Renal cortical epithelial cell (primary cell): ENCODE data around the gene NOL3. TPM values are rescaled to one million over a fixed set of nuclear protein-coding genes. Genes with fewer than 3 reads are reported as not detected.
A peak's percentile ranks its signal among the peaks of the same experiment; 100 is the strongest.

Experiments
- DNase-seq: peaks from one replicate; pipeline ENCODE4 v3.0.0-alpha.2; 2011; ENCODE audit warnings: low read depth
- total RNA-seq: library from RNA; depleted of rRNA; stranded (reverse); fragments of >200 nt; gene quantifications from 2 replicates; pipeline ENCODE4 v1.2.3, GENCODE V29; 2014

NOL3 gene
- total RNA-seq, 1 donor from 2014 or later: 26.2 TPM

DNA sequence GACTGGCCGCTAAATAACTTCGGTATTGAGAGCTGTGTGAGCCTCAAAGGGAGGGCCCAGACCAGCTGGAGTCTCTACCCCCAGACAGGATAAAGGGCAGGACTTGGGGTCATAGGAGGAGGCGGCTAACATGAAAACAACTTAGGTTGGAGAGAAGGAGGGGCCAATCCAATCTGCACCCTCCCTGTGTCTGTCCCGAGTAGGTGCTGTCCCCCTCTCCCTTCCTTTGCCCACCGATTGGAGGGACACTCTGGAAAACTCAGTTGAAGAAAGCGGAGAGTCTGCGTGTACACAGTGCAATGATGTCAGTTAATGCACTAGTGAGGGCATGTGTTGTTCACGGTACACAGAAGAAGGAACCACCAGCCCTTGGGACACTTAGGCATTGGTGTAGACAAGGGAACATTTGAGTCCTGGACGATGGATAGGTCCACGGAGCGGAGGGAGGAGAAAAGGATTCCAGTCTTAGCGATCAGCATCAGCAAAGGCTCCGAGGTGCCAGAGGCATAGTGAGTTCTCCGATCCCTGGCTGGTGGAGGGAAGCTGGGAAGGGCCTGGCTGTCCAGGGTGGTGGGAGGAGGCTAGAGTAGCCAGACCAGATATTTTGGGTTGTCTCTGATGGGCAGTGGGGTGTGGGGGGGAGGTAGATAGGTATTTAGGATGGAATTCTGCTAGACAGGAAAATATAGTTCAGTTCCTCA lies 761 bp downstream of the NOL3 start:
- DNase-seq: peak; percentile 27

DNA sequence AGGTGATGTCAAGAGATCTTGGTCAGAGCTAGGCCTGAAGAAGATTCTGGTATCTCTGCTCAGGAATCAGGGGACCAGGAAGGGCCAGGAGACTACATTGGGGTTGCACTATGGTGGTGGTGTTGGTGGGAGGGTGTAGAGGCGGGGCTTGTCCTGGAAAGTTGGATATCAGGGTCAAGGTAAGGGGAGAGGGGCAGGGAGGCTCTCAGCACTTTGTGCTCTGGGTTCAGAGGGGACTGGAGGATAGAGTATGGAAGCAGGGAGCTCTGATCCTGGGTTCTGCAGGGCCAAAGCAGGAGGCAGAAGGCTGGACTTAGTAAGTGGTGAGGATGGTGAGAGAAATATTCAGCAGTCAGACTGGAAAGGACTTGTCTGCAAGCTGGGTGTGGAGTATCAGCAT lies 3.0 kb downstream of the NOL3 start:
- DNase-seq: peak; percentile 22

DNA sequence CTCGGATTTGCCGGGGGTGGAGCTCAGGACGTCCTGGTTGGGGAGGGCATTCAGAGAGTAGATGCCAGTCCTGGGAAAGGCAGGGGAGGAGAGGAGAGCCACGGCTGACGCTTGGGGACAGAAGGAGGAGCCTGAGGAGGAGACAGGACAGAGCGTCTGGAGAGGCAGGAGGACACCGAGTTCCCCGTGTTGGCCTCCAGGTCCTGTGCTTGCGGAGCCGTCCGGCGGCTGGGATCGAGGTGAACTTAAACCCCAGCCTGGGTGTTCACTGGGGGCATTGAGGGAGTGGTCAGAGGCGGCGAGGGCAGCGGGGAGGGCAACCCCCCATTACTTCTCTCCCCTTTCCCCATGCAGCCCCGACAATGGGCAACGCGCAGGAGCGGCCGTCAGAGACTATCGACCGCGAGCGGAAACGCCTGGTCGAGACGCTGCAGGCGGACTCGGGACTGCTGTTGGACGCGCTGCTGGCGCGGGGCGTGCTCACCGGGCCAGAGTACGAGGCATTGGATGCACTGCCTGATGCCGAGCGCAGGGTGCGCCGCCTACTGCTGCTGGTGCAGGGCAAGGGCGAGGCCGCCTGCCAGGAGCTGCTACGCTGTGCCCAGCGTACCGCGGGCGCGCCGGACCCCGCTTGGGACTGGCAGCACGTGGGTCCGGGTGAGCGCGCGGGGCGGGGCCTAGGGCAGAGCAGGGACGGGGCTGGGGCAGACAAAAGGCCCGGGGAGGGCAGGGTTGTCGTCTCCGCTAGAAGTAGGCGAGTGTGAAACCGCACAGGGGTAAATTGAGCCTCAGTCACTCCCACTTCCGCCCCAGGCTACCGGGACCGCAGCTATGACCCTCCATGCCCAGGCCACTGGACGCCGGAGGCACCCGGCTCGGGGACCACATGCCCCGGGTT lies 3.7 kb downstream of the NOL3 start:
- peak; percentile 76 for DNase-seq

DNA sequence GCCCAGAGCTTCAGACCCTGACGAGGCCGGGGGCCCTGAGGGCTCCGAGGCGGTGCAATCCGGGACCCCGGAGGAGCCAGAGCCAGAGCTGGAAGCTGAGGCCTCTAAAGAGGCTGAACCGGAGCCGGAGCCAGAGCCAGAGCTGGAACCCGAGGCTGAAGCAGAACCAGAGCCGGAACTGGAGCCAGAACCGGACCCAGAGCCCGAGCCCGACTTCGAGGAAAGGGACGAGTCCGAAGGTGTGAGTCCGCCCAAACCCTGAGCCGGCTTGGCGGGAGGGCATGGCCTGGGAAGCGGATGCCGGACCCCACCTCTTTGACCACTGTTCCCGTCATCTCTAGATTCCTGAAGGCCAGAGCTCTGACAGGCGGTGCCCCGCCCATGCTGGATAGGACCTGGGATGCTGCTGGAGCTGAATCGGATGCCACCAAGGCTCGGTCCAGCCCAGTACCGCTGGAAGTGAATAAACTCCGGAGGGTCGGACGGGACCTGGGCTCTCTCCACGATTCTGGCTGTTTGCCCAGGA lies 4.4 kb downstream of the NOL3 start:
- no peak for DNase-seq

DNA sequence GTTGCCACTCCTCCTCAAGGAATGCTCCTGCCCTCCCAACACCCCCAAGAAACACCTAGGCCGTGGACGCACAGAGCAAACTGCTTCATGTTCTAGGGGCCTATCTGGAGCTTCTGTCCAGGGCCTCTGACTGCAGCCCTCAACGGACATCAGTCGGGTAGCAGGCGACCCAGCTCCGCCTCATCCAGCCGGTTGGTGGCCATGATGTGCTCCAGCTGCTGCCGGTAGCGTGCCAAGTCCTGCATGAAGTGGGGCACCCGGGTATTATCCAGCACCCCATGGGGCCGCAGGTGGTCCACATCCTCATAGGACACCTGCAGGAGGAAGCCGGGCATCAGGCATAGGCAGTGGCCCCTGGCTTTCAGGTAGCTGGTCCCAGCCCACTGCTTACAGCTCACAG lies 6.3 kb downstream of the NOL3 start:
- no peak for DNase-seq

DNA sequence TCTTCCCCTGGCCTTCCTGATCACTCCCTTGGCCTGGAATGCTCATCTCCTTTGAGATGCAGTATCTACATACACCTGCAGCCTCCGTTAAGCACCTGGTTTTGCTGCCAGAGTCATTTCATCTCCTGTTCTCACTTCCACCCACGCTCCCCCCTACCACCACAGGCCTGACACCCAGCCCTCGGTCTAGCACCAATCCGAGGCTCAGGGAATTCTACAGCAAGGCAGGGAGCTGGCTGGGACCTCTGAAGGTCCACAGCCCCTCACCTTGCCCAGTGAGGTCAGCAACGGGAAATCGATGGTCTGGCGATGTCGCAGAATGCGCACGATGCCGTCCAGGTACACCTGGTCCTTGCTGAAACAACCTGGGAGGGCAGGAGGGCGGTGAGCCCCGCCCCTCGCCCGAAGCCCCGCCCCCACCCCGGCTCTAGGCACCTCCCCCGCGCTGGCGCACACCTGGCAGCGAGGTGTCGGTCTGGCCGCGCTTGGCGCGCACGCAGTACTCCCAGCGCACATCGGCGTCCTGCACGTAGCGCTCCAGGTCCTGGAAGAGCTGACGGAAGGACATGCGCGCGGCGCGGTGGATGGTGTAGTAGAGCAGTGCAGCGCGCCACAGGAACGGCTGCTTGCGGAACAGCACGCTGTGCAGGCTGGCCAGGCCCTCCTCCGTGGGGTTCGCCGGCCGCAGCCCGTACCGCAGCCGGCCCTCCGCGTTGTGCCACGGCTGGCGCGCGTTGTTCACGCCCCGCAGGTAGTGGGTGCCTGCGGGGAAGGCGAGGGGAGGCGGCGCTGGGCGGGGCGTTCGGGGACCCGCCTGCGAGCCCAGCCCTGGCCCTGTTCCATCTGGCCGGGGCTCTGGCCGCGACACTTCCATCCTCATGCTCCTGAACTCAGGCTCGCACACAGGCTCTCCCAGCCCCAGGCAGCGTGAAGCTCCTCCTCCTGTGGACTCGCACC lies 7.7 kb downstream of the NOL3 start:
- DNase-seq: peak; percentile 23

DNA sequence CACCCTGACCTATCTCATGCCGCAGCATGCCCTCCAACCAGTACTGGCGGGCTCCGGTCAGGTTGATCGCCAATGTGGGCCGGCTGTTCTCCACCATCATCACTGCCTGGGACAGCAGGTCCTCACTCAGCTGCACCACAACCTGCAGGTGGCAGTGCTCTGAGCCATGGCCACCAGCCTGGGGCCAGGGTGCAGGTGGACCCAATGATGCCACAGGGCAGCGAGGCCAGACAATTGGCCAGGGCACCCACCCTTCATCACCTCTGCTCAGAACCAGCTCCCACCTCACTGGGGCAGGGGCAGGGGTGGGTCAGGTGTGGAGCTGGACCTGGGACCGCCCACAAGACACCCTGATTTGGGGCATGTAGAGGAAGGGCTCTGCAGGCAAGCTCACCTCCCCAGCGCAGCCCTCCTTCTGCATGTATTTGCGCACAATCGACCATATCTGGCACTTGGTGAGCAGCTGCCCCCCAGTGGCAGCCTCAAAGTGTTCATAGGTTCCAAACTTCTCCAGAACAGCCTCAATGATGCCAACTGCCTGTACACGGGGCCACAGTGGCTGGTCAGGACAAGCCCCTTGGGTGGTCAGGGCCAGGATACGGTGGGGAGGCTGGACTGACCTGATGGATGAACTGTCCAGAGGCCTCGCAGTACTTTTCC lies 9.2 kb downstream of the NOL3 start:
- DNase-seq: no peak

- DNase-seq: no peak
Observed at GRCh38 chr16:67180166-67180565, 9.8 kb downstream of the NOL3 start.

DNA sequence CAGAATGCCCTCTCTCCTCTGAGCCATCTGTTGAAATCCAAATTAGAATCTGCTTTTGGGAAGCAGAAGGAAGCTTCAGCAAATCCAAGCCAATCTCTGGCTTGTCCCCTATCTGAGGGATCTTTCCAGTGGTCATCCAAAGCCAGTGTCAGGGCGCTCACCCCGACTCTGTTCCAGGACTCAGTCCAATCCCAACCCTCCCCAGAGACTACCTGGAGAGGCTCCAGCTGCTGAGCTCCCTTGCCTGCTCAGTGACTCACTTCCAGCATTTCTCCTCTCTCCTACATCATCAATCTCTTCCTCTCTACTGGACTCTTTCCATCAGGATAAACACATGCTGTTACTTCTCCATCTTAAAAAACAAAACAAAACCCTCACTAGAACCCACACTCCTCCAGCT lies 11.0 kb downstream of the NOL3 start:
- peak; percentile 33 for DNase-seq

DNA sequence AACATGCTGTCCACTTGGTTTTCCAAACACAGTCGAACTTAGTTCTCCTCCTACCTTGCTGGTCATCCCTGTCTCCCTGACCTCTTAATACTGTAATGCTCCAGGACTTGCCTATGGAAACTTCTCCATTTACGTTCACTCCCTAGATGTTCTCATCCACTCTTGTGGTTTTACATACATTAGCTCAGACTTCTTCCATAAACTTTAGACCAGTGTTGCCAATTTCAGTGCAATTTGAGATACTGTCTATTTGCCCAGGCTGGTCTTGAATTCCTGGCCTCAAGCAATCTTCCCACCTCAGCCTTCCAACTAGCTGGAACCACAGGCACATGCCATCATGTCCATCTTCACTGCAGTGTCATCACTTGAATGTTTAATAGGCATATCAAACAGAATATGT lies 11.9 kb downstream of the NOL3 start:
- no peak for DNase-seq

- DNase-seq: no peak
Observed at GRCh38 chr16:67183284-67183626, 12.9 kb downstream of the NOL3 start.

DNA sequence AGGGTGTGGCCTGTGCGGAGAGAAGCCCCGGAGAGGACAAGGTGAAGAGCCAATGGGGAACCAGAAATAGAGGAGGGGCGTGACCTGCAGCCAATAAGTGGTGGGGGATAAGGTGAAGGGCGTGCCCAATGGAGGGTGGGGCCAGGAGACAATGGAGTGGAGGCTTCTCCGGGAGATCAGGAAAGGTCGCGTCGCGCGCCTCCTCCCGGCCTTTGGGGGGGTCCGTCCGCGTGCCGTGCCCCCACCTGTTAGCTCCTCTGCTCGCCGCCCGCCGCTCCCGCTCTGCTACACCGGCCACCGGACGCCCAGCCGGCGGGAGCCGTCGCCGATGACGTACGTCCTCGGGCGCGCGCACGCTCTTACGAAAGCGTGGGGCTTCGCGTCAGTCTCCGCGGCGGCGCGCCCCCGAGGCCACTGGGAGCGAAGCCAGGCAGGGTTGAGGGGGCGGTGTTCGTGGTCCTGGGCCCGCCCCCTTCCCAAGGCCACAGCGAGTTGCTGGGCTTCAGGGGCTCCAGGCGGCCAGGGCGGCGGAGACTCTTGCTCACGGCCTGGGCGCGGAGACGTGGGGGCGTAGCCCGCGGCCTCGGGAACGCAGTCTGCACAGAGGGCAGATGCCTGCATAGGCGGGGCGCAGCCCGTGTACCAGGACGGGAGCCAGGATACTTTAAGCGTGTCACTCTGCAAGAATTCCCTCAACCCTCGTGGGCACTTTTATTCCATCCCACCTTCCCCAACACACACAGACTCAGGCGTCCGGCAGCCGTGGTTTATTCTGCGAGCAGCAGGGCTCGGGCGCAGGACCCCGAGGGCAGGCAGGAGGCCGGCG lies 13.5 kb downstream of the NOL3 start, which contains the start of gene MATCAP1:
Gene MATCAP1, minus strand, starts transcription at position 337 of the 826 bp plus-strand sequence. CDS start 3,353 bp downstream, outside the sequence.
- peak; percentile 96 for DNase-seq

DNA sequence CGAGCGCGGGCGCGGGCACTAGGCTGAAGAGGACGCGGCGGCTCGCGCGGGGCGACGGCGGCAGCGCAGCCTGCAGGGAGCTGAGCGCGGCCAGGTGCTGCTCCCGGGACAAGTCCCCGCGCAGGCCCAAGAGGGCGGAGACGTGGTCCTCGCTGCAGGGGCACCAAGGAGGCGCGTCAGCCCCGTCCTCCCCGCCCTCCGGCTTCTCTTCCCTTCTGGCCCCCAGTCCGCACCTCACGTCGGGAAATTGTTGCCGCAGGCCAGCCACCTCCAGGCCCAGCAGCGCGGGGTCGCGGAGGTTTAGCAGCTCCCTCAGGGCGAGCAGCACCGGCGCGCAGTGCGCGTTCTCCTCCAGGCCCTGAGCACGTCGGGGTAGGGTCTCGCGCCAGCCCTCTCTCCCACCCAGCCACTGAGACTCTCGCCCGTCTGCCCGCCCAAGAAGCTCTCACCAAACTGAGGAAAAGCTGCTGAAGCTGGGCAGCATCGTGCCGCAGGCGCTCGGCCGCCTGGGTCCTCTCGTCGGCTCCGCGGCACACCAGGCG lies 14.2 kb downstream of the NOL3 start:
- DNase-seq: no peak

- peak; percentile 78 for DNase-seq
Observed at GRCh38 chr16:67184995-67185650, 14.8 kb downstream of the NOL3 start.

DNA sequence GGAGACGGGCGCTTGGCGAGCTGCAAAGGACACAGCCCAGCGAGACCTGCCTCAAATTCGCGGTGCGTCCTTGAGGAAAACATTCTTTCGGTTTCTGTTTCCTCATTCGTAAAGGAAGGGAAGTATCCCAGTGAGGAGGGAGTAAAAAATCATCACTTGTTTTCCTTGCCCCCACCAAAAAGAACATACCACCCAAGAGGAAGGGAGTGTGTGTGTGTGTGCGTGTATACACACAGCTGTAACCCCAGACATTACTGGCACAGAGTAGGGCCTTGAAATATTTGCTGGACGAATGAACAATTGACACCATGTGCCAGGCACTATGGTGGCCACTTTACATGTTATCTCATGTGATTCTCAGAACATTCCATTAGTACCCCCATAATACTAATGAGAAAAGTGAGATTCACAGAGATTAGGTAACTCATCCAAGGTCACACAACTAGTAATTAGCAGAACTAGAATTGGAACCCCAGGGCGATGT lies 15.4 kb downstream of the NOL3 start:
- DNase-seq: no peak

GRCh38 chr16:67186550-67186950 lies 16.2 kb downstream of the NOL3 start:
- DNase-seq: peak; percentile 88

DNA sequence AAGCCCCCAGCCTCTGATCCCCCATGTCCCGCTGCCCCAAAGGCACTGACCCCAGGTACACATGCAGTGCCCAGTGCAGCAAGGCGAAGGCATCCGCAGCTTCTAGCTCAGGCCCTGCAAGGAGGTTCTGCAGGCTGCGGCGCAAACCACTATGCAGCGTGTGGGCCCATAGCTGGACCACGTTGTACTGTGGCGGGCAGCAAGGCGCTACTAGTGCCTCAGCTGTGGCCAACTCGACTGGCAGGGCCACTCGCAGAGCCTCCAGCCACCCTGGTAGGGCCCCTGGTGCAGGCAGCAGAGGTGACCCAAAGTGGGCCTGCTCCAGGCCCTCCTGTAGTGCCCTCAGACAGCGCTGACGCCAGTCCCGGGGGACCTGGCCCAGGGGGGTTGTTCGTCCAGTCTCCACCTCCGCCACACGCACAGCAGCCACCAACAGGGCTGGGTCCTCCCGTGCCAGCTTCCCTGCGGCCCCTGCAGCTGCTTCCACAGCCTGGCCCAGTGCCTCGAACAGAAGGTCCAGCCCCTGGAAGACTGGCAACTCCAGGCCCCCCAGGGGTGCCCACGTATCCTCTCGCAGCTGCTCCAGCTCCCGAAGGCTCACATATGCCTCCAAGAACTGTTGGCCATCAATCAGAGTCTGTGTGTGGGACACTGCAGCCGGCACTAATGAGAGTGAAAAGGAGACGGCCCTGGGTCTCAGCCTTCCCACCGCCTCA lies 17.0 kb downstream of the NOL3 start:
- no peak for DNase-seq

DNA sequence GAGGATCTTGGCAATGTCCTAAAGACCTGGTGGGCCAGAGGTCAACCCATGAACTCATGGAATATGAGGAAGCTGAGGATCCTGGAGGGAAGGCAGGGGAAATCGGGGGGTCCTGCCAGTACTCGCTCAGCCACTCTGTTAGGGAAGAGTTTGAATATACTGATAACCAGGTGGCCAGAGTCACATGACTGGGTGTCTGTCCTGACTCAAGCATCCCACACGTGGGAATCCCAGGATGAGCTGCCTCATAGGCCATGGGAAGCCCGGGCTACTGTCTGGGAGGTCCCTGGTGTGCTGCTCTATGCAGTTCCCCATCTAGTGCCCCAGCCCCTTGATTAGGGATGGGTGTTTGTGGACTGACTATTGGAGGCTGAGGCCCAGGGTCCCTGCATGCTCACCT lies 18.0 kb downstream of the NOL3 start:
- DNase-seq: no peak

- DNase-seq: no peak
Observed at GRCh38 chr16:67188798-67189197, 18.5 kb downstream of the NOL3 start.
